Activated naive CD8-positive, alpha-beta T cell treated with anti-CD3 and anti-CD28 coated beads for 36 hours (primary cell): ENCODE data around the gene DTNBP1. TPM values are rescaled to one million over a fixed set of nuclear protein-coding genes. Genes with fewer than 3 reads are reported as not detected.
"Not testable (repeated sequence)": the region's sequence is repeated elsewhere in the genome, so short reads cannot be mapped to it uniquely, and the experiment has no call there.

ENCODE experiments used
- DNase-seq: peaks from one replicate; pipeline ENCODE4 v3.0.0; 2021
- H3K27ac Mint-ChIP-seq: one replicate; pipeline ENCODE4 v1.8.0; 2022; ENCODE audit warnings: mild to moderate bottlenecking, moderate library complexity, mixed read lengths
- H3K27me3 Mint-ChIP-seq: one replicate; pipeline ENCODE4 v1.8.0; 2022; ENCODE audit warnings: mild to moderate bottlenecking, mixed read lengths
- H3K36me3 Mint-ChIP-seq: one replicate; pipeline ENCODE4 v1.8.0; 2021; ENCODE audit warnings: mild to moderate bottlenecking, mixed read lengths
- H3K4me1 Mint-ChIP-seq: one replicate; pipeline ENCODE4 v1.8.0; 2021; ENCODE audit warnings: mixed read lengths
- H3K4me3 Mint-ChIP-seq: one replicate; pipeline ENCODE4 v1.8.0; 2022; ENCODE audit warnings: mild to moderate bottlenecking, moderate library complexity, mixed read lengths
- H3K9me3 Mint-ChIP-seq: one replicate; pipeline ENCODE4 v1.8.0; 2022; ENCODE audit warnings: mixed read lengths
- total RNA-seq, 2 experiments: library from RNA; stranded (reverse); gene quantifications; one replicate each; pipeline ENCODE4 v1.2.3, GENCODE V29; 2021

Gene DTNBP1
- total RNA-seq, 2 experiments from 2014 or later: 19.0 to 19.1 TPM

DNA sequence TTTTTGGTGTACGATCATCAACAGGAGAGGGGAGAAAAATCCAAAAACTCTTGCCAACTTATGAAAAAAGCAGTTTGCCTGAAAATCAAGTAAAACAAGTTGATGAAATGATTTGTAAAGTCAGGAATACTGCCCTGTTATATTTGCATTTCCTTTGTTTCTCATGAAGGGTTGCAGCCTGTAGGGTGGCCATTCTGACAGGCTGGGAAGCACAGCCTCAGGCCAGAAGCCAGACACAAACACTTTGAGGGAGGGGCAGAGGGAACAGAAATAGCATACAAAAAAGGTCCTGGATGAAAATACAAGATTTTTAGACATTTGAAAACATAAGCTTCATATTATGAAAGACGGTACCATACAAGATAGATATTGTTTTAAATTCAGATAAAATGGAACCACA lies 109.8 kb downstream of the DTNBP1 start:
- no peak for DNase-seq
- Mint-ChIP-seq H3K4me1 (peaks cover 22% of the 10 kb centered on the region), H3K4me3 (no peak overlapping the region), H3K27ac (no peak overlapping the region), H3K36me3 (peaks cover 14% of the 10 kb centered on the region), H3K9me3 (no peaks in the 10 kb centered on the region), H3K27me3 (no peaks in the 10 kb centered on the region)

DNA sequence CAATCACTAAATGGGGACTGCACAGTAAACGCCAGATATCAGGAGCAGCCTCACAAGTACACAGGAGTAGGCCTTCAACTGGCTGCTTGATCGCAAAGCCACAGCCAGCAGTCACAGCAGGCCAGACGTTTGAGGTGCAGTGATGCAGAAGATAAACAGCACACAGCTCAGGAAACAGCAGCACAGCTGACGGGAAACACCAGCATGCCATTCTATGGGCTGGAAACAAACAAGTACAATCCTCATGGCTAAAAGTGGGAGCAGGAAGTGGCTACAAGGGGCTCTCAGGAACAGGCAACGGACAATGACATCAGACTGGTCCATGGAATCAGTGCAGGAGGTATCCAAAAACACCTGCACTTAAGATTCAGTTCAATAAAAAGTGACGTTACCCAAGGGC lies 111.0 kb downstream of the DTNBP1 start:
- Mint-ChIP-seq H3K27me3 (no peaks in the 10 kb centered on the region), H3K4me3 (no peak overlapping the region), H3K9me3 (no peaks in the 10 kb centered on the region), H3K4me1 (peaks cover 22% of the 10 kb centered on the region), H3K36me3 (peaks cover 16% of the 10 kb centered on the region), H3K27ac (no peak overlapping the region)
- DNase-seq: no peak

DNA sequence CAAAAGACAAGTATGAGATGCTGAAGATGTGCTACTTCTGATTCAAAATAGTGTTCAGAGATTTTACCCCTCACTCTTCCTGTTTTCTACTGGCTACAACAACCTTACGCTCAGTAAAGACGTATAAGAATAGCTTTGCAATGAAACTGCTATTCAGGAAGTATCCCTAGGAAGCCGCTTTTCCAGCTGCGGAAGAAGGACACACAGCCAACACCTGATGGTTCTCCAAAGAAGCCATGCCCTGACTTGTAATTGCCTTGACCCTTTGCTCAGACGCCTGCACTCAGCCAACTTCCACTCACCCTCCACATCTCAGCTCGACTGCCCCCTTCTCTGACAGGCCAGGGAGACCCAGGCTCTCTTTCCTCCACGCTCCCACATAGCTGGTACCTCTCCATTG lies 111.6 kb downstream of the DTNBP1 start:
- Mint-ChIP-seq H3K4me3 (no peak overlapping the region), H3K9me3 (no peaks in the 10 kb centered on the region), H3K27me3 (no peaks in the 10 kb centered on the region), H3K36me3 (peaks cover 18% of the 10 kb centered on the region), H3K4me1 (peaks cover 22% of the 10 kb centered on the region), H3K27ac (no peak overlapping the region)
- no peak for DNase-seq

DNA sequence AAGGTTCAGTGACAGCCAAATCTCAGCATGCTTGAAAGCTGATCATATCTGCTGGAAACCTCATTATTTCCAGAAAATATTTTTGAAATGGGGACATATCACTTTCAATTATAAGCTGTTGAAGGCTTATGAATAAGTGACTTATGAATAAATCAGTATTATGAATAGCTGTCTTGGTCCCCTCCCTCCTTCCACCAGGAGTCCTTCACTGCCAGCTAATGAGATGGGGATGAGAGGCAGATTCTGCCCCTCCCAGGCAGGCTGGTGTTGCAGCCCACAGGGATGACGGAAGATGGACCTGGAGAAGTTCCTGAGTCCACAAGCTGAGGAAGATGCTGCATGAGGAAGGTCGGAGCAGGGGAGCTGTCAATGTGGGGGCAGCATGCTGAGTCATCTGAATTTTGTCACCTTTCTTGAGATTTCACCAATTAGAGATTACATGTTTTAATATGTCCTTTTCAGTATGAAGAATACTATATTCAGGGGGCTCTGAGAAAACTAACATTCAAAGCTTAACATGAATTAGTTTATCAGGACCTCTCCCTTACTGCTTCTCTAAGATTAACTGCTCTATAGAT lies 112.2 kb downstream of the DTNBP1 start:
- Mint-ChIP-seq H3K36me3 (peaks cover 18% of the 10 kb centered on the region), H3K27me3 (no peaks in the 10 kb centered on the region), H3K4me1 (peaks cover 20% of the 10 kb centered on the region), H3K27ac (no peak overlapping the region), H3K9me3 (no peaks in the 10 kb centered on the region), H3K4me3 (no peak overlapping the region)
- DNase-seq: no peak

DNA sequence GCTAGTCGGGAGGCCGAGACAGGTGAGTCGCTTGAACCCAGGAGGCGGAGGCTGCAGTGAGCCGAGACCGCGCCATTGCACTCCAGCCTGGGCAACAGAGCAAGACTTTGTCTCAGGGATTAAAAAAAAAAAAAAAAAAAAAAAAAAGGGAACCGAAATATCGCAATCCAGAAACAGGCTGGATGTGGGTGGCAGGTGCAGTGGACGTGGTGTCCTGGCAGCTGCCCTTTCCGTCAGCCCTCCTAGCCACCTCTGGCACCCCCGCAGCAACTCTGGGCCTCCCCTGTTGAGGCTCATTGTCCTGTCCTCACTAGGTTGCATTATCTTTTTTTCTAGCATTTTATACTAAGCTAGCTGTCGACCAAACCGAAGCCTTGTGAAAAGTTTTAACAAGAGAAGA lies 113.5 kb downstream of the DTNBP1 start:
- Mint-ChIP-seq H3K4me3 (no peak overlapping the region), H3K36me3 (peaks cover 19% of the 10 kb centered on the region), H3K27ac (no peak overlapping the region), H3K27me3 (no peaks in the 10 kb centered on the region), H3K9me3 (peaks cover 2% of the 10 kb centered on the region), H3K4me1 (peaks cover 16% of the 10 kb centered on the region)
- no peak for DNase-seq

DNA sequence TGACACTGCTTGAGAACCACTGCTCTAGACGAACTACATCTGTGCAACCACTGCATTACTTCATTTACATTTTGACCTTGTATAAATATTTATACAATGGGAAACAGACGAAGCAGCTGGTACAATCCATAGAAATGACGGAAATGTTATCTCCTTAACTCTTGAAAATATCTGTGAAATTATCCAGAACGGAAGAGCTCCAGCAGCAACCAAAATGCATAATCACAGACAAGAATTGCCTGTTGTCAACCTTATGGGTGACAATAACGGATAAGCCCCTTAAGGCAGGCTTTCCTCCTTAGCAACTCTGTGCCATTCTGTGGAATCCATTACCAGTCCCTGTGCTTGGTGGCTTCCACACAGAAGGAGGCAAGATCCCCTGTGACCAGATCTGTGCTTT lies 115.4 kb downstream of the DTNBP1 start:
- no peak overlapping the region for H3K4me3 Mint-ChIP-seq
- H3K4me1 Mint-ChIP-seq: peaks cover 12% of the 10 kb centered on the region
- no peak overlapping the region for H3K27ac Mint-ChIP-seq
- peaks cover 19% of the 10 kb centered on the region for H3K36me3 Mint-ChIP-seq
- no peak for DNase-seq
- H3K9me3 Mint-ChIP-seq: peaks cover 12% of the 10 kb centered on the region
- H3K27me3 Mint-ChIP-seq: no peaks in the 10 kb centered on the region

DNA sequence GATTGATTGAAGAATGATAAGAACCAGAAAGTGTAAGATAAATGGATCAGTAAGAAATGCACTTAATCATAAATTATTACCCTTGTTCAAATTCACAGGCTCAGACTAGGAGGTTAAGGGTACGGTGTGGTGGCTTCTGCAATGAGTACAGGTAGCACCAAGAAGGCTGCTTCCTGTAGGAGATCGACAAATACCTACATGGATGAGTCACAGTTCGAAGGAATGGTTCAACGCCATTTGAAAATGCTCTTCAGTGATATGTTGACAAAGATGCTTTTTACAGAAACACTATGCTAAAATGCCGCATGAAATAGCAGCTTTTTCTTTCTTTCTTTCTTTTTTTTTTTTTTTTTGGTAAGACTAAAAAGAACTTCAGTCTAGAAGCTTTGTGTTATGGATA lies 116.2 kb downstream of the DTNBP1 start:
- no peak overlapping the region for H3K27ac Mint-ChIP-seq
- no peak overlapping the region for H3K4me3 Mint-ChIP-seq
- no peaks in the 10 kb centered on the region for H3K27me3 Mint-ChIP-seq
- H3K9me3 Mint-ChIP-seq: peaks cover 12% of the 10 kb centered on the region
- DNase-seq: no peak
- H3K36me3 Mint-ChIP-seq: peaks cover 19% of the 10 kb centered on the region
- peaks cover 10% of the 10 kb centered on the region for H3K4me1 Mint-ChIP-seq

DNA sequence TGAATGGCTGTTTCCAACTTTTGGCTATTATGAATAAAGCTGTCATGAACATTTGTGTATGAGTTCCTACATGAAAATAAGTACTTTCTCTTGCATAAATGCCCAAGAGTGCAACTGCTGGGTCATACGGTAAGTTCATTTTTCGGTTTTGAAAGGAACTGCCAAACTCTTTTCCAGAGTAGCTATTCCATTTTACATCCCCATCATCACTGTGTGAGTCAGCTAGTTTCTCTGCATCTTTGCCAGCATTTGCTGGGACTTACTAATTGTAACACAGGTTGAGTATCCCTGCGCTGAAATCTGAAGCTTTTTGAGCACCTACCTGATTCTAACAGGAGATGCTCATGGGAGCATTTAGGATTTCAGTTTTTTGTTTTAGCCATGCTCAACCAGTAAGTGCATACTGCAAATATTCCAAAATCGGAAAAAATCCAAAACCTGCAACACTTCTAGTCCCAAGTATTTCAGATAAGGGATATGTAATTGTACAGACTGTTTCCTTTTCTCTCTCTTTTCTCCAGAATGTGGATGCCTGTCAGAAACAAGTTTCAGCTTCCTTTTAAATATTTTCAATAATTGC lies 118.4 kb downstream of the DTNBP1 start:
- no peak overlapping the region for H3K27ac Mint-ChIP-seq
- no peak overlapping the region for H3K4me3 Mint-ChIP-seq

DNA sequence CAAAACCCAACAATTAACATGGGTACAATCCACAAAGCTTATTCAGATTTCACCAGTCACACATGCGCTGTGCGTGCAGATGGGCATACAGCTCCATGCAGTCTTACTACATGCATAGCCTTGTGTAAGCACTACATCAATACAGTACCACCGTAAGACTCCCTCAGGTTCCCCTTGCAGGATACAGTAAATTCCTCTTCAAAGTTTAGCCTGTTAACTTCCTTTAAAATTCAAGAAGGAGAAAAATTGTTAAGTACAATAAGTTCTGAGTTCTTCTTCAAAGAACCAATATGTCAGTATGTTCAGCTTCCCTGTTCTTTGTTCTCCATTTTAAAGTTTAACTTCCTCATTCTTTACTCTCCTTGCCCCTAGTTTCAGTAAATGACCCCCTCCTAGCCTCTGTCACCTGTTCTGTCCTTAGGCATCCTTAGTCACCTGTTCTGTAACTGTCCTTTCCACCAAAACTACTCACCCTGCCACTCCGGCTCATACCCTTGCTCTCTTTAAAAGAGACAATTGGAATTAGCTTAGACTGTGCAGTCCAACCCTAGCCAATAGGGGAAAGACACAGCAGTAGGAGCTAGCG lies 119.4 kb downstream of the DTNBP1 start:
- not testable (repeated sequence) for H3K27me3 Mint-ChIP-seq, H3K4me3 Mint-ChIP-seq, DNase-seq, H3K27ac Mint-ChIP-seq, H3K4me1 Mint-ChIP-seq
- Mint-ChIP-seq H3K36me3 (peaks cover 20% of the 10 kb centered on the region), H3K9me3 (peaks cover 12% of the 10 kb centered on the region)

More for the DNA sequence above, 118.4 kb downstream of the DTNBP1 start:
- H3K36me3 Mint-ChIP-seq: peaks cover 15% of the 10 kb centered on the region
- peaks cover 12% of the 10 kb centered on the region for H3K9me3 Mint-ChIP-seq
- H3K4me1 Mint-ChIP-seq: no peaks in the 10 kb centered on the region
- DNase-seq: no peak
- no peaks in the 10 kb centered on the region for H3K27me3 Mint-ChIP-seq

DNA sequence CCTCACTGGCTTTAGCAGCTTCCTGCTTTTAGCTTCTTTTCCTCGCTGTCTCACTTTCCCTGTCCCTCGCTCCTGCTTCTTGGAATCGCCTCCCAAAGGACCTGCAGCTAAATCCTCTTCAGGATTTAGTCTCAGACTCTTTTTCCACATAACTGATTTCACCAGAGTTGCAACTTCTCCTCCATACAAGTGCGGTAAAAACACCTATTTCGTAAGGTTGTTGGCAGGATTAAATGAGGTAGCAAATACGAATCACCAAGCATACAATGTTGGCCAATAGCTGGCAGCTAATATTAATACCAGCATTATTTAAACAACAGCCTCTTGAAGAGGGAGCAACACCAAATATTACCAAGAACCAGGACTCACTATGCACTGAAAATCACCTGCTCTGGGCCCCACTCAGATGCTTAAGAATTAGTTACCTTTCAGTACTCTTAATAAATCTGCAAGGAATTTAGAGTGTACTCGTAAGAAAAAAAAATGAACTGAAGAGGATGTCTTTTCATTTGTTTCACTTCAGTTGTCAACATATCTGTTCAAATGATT lies 123.0 kb downstream of the DTNBP1 start:
- H3K27me3 Mint-ChIP-seq: no peaks in the 10 kb centered on the region
- no peak overlapping the region for H3K27ac Mint-ChIP-seq
- no peak overlapping the region for H3K4me3 Mint-ChIP-seq
- H3K4me1 Mint-ChIP-seq: no peaks in the 10 kb centered on the region
- H3K36me3 Mint-ChIP-seq: peaks cover 16% of the 10 kb centered on the region
- DNase-seq: no peak
- peaks cover 10% of the 10 kb centered on the region for H3K9me3 Mint-ChIP-seq

DNA sequence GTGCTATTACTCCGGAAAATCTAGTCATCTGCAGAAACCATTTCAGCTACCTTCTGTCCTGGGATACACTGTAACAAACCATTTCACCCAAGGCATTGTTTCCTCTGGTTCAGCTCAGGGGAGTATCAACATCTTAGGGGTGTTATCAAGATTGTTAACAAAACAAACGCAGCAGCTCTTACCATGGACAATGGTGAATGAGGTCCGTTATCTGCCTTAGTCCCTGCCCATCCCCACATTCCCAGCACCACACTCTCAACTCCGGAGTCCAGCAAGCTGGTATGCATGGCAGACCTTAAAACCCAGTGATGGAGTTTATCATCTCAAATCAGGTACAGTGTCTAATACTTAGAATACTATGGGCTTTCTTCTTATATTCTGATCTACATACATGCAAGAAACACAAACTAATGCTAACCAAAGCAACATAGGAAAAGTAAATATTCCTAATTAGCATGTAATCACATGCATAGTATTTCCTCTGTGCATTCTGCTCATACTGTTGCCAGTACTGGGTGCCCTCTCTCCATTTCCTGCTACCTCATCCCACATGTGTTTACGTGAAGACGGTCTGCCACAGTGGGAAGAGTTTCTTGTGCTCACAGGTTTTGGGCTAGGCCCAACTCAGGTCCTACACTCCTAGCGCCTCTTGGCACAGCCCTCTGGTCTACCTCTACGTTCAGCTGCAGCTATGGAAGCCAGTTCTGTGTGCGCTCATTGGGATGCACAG lies 123.9 kb downstream of the DTNBP1 start:
- Mint-ChIP-seq H3K9me3 (peaks cover 5% of the 10 kb centered on the region), H3K27me3 (no peaks in the 10 kb centered on the region), H3K4me3 (no peak overlapping the region), H3K4me1 (no peaks in the 10 kb centered on the region), H3K36me3 (peaks cover 16% of the 10 kb centered on the region), H3K27ac (no peak overlapping the region)
- DNase-seq: no peak

DNA sequence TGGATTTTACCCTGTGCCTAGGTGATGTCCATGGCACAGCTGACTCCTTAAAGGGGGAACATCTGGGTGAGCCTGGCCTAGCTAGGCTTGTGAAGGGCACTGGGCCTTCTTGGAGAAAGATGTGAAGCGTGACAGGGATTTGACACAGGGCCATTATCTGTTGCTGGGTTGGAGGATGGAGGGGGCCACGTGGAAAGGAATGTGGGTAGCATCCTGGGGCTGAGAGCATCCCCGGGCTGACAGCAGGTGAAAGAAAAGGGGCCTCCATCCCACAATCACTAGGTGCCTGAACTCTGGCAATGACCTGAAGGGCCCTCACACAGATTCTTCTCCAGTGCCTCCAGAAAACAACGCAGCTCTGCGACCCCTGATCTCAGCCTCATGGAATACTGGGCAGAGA lies 124.7 kb downstream of the DTNBP1 start:
- Mint-ChIP-seq H3K27me3 (no peaks in the 10 kb centered on the region), H3K4me3 (no peak overlapping the region), H3K4me1 (no peaks in the 10 kb centered on the region), H3K27ac (no peak overlapping the region), H3K9me3 (no peaks in the 10 kb centered on the region), H3K36me3 (peaks cover 11% of the 10 kb centered on the region)
- DNase-seq: no peak

DNA sequence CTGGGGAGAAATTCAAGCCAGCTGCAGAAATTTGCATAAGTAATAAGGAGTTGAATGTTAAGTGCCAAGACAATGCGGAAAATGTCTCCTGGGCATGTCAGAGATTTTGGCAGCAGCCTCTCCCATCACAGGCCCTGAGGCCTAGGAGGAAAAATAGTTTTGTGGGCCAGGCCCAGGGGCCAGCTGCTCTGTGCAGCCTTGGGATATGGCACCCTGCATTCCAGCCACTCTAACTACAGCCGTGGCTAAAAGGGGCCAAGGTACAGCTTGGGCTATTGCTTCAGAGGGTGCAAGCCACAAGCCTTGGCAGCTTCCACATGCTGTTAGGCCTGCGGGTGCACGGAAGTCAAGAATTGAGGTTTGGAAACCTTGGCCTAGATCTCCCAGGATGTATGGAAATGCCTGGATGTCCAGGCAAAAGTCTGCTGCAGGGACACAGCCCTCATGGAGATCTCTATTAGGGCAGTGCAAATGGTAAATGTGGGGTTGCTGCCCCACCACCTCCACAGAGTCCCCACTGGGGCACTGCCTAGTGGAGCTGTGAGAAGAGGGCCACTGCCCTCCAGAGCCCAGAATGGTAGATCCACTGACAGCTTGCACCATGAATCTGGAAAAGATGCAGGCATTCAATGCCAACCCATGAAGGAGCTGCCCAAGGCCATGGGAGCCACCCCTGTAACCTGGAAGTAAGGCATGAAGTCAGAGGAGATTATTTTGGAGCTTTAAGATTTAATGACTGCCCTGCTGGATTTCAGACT lies 126.5 kb downstream of the DTNBP1 start:
- Mint-ChIP-seq H3K27me3 (no peaks in the 10 kb centered on the region), H3K4me1 (no peaks in the 10 kb centered on the region), H3K4me3 (no peak overlapping the region), H3K36me3 (peaks cover 11% of the 10 kb centered on the region), H3K27ac (no peak overlapping the region), H3K9me3 (no peaks in the 10 kb centered on the region)
- DNase-seq: no peak

DNA sequence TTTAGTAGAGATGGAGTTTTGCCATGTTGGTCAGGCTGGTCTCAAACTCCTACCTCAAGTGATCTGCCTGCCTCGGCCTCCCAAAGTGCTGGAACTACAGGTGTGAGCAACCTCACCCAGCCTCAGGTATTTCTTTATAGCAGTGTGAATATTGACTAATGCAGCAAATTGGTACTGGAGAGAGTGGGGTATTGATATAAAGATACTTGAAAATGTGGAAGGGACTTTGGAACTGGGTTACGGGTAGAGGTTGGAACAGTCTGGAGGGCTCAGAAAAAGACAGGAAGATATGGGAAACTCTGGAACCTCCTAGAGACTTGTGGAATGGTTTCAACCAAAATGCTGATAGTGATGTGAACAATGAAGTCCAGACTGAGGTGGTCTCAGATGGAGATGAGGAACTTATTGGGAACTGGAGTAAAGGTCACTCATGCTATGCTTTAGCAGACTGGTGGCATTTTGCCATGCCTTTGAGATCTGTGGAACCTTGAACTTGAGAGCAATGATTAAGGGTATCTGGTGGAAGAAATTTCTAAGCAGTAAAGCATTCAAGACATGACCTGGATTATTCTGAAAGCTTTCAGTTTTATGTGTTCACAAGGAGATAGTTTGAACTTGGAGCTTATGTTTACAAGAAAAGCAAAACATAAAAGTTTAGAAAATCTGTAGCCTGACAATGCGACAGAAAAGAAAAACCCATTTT lies 127.2 kb downstream of the DTNBP1 start:
- H3K27ac Mint-ChIP-seq: no peak overlapping the region
- DNase-seq: no peak

More for the DNA sequence above, 127.2 kb downstream of the DTNBP1 start:
- Mint-ChIP-seq H3K4me3 (no peak overlapping the region), H3K27me3 (no peaks in the 10 kb centered on the region), H3K36me3 (peaks cover 14% of the 10 kb centered on the region), H3K4me1 (peaks cover 3% of the 10 kb centered on the region), H3K9me3 (no peaks in the 10 kb centered on the region)
